ENCODE measurements around the gene PGPEP1.

The PGPEP1 gene

DNA sequence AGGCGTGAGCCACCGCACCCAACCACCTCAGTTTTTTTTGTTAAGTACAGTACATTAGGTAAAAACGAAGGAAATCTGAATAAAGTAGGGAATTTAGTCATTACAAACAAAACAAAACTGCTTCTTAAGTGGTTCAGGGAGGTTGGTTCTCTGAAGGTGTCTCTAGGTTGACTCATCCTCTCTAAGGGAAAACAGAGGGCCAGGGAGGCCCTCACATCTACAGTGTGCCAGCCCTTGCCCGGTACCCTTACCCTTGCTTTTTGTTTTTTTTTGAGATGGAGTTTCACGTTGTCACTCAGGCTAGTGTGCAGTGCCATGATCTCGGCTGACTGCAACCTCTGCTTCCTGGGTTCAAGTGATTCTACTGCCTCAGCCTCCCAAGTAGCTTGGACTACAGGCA is 41.8 kb upstream of the PGPEP1 start:
- Histone ChIP-seq H3K27me3 (ENCODE audit: control insufficient read depth in 1 of 2, insufficient read depth in 2 of 2, low read length in 2 of 2) (no peaks in the 10 kb centered on the region), H3K36me3 (ENCODE audit: control insufficient read depth in 2 of 2, insufficient read depth in 2 of 2, low read length in 2 of 2) (no peaks in the 10 kb centered on the region), H3K4me3 (ENCODE audit: low read length in 2 of 2) (no peak overlapping the region), H3K9ac (ENCODE audit: low read length in 2 of 2) (no peak overlapping the region), H3K4me1 (ENCODE audit: control insufficient read depth, insufficient read depth, low read length) (peaks cover 17% of the 10 kb centered on the region), H3K9me3 (ENCODE audit: control insufficient read depth in 2 of 2, low read length in 2 of 2) (peaks cover 0 to 3% of the 10 kb centered on the region in 2 donors), H3K27ac (ENCODE audit: low read length) (no peak overlapping the region)

DNA sequence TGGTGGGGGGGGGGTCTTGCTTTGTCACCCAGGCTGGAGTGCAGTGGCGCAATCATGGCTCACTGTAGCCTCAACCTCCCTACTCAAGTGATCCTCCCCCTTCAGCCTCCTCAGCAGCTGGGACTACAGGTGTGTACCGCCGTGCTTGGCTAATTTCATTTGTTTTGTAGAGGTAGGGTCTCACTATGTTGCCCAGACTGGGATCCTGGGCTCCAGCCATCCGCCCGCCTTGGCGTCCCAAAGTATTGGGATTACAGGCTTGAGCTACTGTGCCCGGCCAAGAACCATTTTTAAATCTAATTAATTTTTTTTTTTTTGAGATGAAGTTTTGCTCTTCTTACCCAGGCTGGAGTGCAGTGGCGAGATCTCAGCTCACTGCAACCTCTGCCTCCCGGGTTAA is 40.7 kb upstream of the PGPEP1 start:
- no peak overlapping the region for H3K4me3 ChIP-seq (ENCODE audit: low read length in 2 of 2)
- no peaks in the 10 kb centered on the region for H3K27me3 ChIP-seq (ENCODE audit: control insufficient read depth in 1 of 2, insufficient read depth in 2 of 2, low read length in 2 of 2)
- H3K27ac ChIP-seq (ENCODE audit: low read length): no peak overlapping the region
- no peak overlapping the region for H3K9ac ChIP-seq (ENCODE audit: low read length in 2 of 2)
- peaks cover 27% of the 10 kb centered on the region for H3K4me1 ChIP-seq (ENCODE audit: control insufficient read depth, insufficient read depth, low read length)
- H3K9me3 ChIP-seq (ENCODE audit: control insufficient read depth in 2 of 2, low read length in 2 of 2): peaks cover 0 to 3% of the 10 kb centered on the region in 2 donors
- no peaks in the 10 kb centered on the region for H3K36me3 ChIP-seq (ENCODE audit: control insufficient read depth in 2 of 2, insufficient read depth in 2 of 2, low read length in 2 of 2)

DNA sequence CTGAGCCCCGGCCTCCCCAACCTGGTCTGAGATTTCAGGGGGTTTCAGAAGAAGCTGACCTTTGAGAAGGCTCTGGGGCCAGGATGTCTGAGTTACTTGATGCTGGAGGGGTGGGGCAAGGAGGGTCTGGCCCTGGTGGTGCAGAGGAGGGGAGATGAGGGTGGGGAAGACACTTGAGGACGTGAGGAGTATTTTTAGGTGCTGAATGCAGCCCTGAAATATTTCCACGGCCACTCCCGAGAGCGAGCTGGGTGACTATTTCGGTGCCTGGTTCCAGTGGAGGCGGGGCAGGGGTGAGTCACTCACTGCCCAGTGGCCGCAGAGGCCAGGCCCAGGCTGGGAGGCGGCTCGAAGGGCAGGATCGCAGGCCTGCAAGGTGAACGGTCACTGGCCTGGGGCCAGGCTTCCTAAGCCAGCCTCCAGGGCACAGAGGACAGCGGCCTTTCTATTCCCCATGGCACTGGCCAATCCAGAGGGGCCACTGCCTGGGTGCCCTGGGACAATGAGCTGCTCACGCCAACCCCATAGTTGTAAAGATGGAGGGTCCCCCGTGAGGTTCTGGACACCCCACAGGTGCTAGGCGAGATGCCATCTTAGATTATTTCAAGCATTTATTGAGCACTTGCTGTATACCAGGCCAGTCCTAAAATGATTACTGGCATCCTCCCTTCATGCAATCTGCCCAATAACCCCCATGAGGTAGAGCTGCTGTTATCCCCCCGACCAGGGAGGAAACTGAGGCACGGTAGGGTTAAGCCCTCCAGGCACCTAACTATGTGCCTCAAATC is 39.3 kb upstream of the PGPEP1 start:
- peaks cover 41% of the 10 kb centered on the region for H3K4me1 ChIP-seq (ENCODE audit: control insufficient read depth, insufficient read depth, low read length)
- no peaks in the 10 kb centered on the region for H3K9me3 ChIP-seq (ENCODE audit: control insufficient read depth in 2 of 2, low read length in 2 of 2)
- H3K4me3 ChIP-seq (ENCODE audit: low read length in 2 of 2): no peak overlapping the region
- H3K27ac ChIP-seq (ENCODE audit: low read length): peak overlapping the region; percentile 41
- H3K9ac ChIP-seq (ENCODE audit: low read length in 2 of 2): peak overlapping the region in 1 of 2 donors; percentile 21
- H3K27me3 ChIP-seq (ENCODE audit: control insufficient read depth in 1 of 2, insufficient read depth in 2 of 2, low read length in 2 of 2): no peaks in the 10 kb centered on the region
- no peaks in the 10 kb centered on the region for H3K36me3 ChIP-seq (ENCODE audit: control insufficient read depth in 2 of 2, insufficient read depth in 2 of 2, low read length in 2 of 2)

DNA sequence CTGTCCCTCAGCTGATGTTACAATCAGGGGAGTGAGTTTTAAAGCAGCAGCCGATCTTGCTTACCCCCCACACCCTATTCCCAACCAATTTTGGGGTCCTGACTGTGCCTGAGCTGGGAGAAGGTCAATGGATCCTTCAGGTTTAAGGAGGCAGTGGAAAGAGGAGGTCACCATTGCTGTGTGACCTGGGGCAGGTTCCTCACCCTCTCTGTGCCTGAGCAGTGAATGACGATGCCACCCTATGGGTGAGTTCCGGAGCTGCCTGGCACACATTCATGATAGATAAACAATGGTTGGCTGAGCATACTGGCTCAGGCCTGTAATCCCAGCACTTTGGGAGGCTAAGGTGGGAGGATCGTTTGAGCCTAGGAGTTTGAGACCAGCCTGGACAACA is 38.7 kb upstream of the PGPEP1 start:
- H3K27ac ChIP-seq (ENCODE audit: low read length): peak overlapping the region; percentile 41
- no peaks in the 10 kb centered on the region for H3K27me3 ChIP-seq (ENCODE audit: control insufficient read depth in 1 of 2, insufficient read depth in 2 of 2, low read length in 2 of 2)
- H3K9ac ChIP-seq (ENCODE audit: low read length in 2 of 2): no peak overlapping the region
- no peak overlapping the region for H3K4me3 ChIP-seq (ENCODE audit: low read length in 2 of 2)
- peaks cover 45% of the 10 kb centered on the region for H3K4me1 ChIP-seq (ENCODE audit: control insufficient read depth, insufficient read depth, low read length)
- H3K9me3 ChIP-seq (ENCODE audit: control insufficient read depth in 2 of 2, low read length in 2 of 2): no peaks in the 10 kb centered on the region
- H3K36me3 ChIP-seq (ENCODE audit: control insufficient read depth in 2 of 2, insufficient read depth in 2 of 2, low read length in 2 of 2): no peaks in the 10 kb centered on the region

DNA sequence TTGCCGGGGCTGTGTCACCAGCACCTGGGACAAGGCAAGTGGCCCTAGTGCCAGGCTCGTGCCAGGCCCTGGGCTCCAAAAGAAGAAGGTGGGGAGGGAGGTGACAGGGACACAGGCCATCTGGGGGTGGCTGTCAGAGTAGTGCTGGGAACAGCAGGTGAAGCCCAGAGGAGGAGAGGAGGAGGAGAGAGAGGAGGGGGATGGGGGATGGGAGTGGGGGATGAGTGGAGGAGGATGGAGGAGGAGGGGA is 36.3 kb upstream of the PGPEP1 start:
- Histone ChIP-seq H3K4me3 (ENCODE audit: low read length in 2 of 2) (peak overlapping the region; percentile 66 to 72), H3K27ac (ENCODE audit: low read length) (peak overlapping the region; percentile 99), H3K4me1 (ENCODE audit: control insufficient read depth, insufficient read depth, low read length) (peaks cover 64% of the 10 kb centered on the region), H3K9ac (ENCODE audit: low read length in 2 of 2) (peak overlapping the region in 1 of 2 donors; percentile 96), H3K9me3 (ENCODE audit: control insufficient read depth in 2 of 2, low read length in 2 of 2) (no peaks in the 10 kb centered on the region), H3K36me3 (ENCODE audit: control insufficient read depth in 2 of 2, insufficient read depth in 2 of 2, low read length in 2 of 2) (no peaks in the 10 kb centered on the region), H3K27me3 (ENCODE audit: control insufficient read depth in 1 of 2, insufficient read depth in 2 of 2, low read length in 2 of 2) (no peaks in the 10 kb centered on the region)

DNA sequence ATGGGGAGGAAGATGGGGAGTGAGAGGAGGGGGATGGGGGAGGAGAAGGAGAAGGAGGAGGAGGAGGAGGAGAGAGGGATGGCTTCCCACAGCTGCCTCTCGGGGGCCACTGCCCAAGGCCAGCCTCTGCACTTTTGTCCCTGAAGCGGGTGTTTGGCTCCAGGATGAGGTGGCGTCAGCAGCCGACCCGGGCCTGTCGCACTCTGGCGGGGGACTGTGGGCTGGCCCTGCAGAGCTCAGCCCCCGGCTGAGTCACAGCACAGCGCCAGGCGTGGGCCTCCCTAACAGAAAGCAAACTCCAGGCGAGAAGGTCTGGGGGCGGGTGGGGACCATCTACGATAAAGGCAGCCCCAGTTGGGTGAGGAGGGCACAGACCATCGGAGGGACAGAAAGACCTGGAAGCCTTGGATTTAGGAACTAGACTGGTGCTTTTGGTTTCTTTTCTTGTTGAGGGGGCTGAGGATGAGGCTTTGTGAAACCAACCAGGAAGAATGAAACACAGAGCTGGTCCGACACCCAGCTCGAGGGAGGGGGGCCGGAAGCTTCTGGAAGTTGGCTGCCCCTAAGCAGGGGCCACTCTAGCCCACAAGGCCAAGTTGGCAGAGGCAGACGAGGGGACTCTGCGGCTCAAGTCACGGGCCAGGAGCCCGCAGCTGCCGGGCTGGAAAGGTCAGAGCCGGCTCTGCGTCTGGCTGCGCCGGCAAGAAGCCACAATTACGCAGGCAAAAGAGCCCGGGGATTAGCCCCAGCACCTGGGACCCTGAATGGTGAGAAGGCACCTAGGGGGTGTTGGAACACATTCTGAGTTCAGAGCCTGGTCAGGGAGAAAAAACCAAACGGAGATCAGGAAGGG is 35.7 kb upstream of the PGPEP1 start:
- H3K27ac ChIP-seq (ENCODE audit: low read length): peak overlapping the region; percentile 99
- no peaks in the 10 kb centered on the region for H3K9me3 ChIP-seq (ENCODE audit: control insufficient read depth in 2 of 2, low read length in 2 of 2)
- H3K36me3 ChIP-seq (ENCODE audit: control insufficient read depth in 2 of 2, insufficient read depth in 2 of 2, low read length in 2 of 2): no peaks in the 10 kb centered on the region
- peaks cover 65% of the 10 kb centered on the region for H3K4me1 ChIP-seq (ENCODE audit: control insufficient read depth, insufficient read depth, low read length)
- H3K4me3 ChIP-seq (ENCODE audit: low read length in 2 of 2): peak overlapping the region; percentile 66 to 72
- peak overlapping the region; percentile 89 to 96 for H3K9ac ChIP-seq (ENCODE audit: low read length in 2 of 2)
- H3K27me3 ChIP-seq (ENCODE audit: control insufficient read depth in 1 of 2, insufficient read depth in 2 of 2, low read length in 2 of 2): no peaks in the 10 kb centered on the region

DNA sequence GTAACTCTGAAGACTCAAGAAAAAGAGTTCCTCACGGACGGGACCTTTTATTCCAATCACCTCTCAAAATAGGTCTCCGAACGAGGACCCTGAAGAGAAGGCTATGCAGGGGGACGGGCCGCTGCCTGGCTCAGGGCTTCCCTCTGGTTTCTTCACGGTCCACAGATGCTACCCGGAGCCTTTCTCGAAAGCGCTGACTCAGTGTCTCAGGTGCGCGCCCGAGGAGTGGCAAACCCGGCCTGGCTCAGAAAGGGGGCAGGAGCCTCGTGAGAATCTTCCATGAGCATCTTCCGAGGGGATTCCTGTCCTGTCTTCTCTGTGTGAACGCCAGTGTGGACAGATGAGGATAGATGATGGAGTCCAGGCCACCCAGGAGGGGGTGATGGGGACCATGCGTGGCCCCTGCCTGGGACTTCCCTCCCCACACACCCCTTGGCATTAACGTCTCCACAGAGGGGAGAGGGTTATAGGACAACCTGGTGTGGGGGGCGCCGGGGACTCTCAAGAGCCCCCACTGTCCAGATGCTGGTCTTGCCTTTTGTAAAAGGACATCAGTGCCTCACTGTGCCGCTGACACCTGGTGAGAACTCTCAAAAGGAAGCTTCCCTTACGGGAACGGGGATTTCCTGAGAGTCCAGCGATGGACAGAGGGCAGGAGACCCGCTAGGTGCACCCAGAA is 34.0 kb upstream of the PGPEP1 start:
- peak overlapping the region in 1 of 2 donors; percentile 14 for H3K9ac ChIP-seq (ENCODE audit: low read length in 2 of 2)
- no peaks in the 10 kb centered on the region for H3K36me3 ChIP-seq (ENCODE audit: control insufficient read depth in 2 of 2, insufficient read depth in 2 of 2, low read length in 2 of 2)
- H3K27ac ChIP-seq (ENCODE audit: low read length): peak overlapping the region; percentile 99
- peak overlapping the region in 1 of 2 donors; percentile 29 for H3K4me3 ChIP-seq (ENCODE audit: low read length in 2 of 2)
- no peaks in the 10 kb centered on the region for H3K27me3 ChIP-seq (ENCODE audit: control insufficient read depth in 1 of 2, insufficient read depth in 2 of 2, low read length in 2 of 2)
- peaks cover 57% of the 10 kb centered on the region for H3K4me1 ChIP-seq (ENCODE audit: control insufficient read depth, insufficient read depth, low read length)
- no peaks in the 10 kb centered on the region for H3K9me3 ChIP-seq (ENCODE audit: control insufficient read depth in 2 of 2, low read length in 2 of 2)

DNA sequence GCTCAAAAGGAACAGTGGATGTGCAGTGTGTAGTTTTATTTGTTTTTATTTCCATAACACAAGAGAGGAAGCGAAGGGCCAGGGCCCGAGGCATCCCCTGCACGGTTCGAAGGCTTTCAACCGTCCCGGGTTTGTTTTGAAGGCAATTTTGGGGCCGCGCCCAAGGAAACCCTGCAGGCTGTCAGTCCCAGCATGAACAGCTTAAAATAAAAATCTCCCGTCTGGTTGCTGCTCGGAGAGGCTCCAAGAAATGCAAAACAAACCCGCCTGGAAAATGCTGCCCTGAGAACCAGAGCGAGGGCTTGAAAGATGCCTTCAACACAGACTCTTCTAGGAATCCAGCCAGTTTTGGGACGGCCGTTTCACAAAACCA is 33.5 kb upstream of the PGPEP1 start:
- no peaks in the 10 kb centered on the region for H3K27me3 ChIP-seq (ENCODE audit: control insufficient read depth in 1 of 2, insufficient read depth in 2 of 2, low read length in 2 of 2)
- peaks cover 54% of the 10 kb centered on the region for H3K4me1 ChIP-seq (ENCODE audit: control insufficient read depth, insufficient read depth, low read length)
- peak overlapping the region; percentile 99 for H3K27ac ChIP-seq (ENCODE audit: low read length)
- H3K4me3 ChIP-seq (ENCODE audit: low read length in 2 of 2): peak overlapping the region in 1 of 2 donors; percentile 29
- H3K36me3 ChIP-seq (ENCODE audit: control insufficient read depth in 2 of 2, insufficient read depth in 2 of 2, low read length in 2 of 2): no peaks in the 10 kb centered on the region
- no peaks in the 10 kb centered on the region for H3K9me3 ChIP-seq (ENCODE audit: control insufficient read depth in 2 of 2, low read length in 2 of 2)
- H3K9ac ChIP-seq (ENCODE audit: low read length in 2 of 2): peak overlapping the region in 1 of 2 donors; percentile 13

DNA sequence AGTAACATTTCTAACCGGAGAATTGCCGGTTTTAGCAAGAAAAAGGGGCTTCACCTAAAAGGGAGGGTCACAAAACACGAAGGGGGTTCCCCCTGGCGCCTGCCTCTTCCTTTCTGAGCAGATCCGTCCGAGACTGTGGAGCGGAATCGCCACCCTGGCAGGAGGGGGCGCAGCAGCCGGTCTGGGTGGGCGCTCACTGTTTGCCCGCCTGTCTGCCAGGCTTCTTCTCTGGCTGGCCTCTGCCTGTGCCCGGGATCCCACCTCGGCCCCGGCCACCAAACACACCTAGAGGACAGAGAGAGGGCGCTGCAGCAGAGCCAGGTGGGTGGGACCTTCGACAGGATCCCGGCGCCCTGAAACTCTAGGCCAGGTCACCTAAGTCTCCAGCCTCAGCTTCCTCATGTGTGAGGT is 33.1 kb upstream of the PGPEP1 start:
- H3K27ac ChIP-seq (ENCODE audit: low read length): peak overlapping the region; percentile 99
- H3K9ac ChIP-seq (ENCODE audit: low read length in 2 of 2): peak overlapping the region in 1 of 2 donors; percentile 13
- H3K4me3 ChIP-seq (ENCODE audit: low read length in 2 of 2): peak overlapping the region in 1 of 2 donors; percentile 22

DNA sequence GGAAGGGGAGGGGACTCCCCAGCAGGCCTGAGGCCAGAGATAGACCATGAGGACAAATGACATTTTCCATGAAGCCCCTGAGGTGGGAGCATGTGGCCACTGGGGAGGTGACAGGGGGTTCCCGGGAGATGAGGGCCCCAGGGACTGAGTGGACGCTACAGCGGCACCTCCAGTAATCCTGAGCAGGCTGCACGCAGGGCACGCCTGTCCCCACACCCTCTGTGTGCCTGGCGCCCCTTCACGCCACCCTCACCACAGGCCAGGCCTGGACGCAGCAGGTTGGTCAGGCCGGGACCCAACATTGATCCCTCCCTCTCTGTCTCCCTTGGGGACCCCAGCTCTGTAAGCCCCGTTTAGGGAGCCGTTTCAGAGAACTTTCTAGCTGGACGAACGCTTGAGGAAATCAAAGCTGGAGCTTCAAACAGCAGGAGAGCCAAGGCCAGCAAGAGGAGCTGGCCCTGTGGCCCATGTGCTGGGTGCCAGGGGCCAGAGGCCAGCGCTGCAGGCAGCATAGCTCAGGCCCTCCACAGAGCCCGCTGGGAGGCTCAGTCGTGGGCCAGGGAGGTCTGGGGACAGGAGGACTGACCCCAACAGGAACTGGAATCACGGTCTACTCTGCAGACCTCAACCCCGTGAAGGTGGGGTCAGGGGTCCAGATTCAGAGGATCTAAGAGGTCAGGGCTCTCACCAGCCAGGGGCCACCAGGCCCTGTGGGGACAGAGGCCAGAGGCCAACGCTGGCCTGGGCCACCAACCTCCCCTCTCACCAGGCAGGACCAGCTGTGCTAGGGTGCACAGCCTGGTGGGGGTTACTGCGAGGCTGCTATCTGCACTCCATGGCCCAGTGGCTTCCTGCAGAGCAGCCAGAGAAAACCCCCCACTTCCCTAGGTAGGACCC is 32.1 kb upstream of the PGPEP1 start:
- no peak overlapping the region for H3K9ac ChIP-seq (ENCODE audit: low read length in 2 of 2)
- H3K4me3 ChIP-seq (ENCODE audit: low read length in 2 of 2): no peak overlapping the region
- H3K36me3 ChIP-seq (ENCODE audit: control insufficient read depth in 2 of 2, insufficient read depth in 2 of 2, low read length in 2 of 2): peaks cover 0 to 3% of the 10 kb centered on the region in 2 donors
- peak overlapping the region; percentile 99 for H3K27ac ChIP-seq (ENCODE audit: low read length)
- H3K9me3 ChIP-seq (ENCODE audit: control insufficient read depth in 2 of 2, low read length in 2 of 2): no peaks in the 10 kb centered on the region
- peaks cover 51% of the 10 kb centered on the region for H3K4me1 ChIP-seq (ENCODE audit: control insufficient read depth, insufficient read depth, low read length)
- H3K27me3 ChIP-seq (ENCODE audit: control insufficient read depth in 1 of 2, insufficient read depth in 2 of 2, low read length in 2 of 2): no peaks in the 10 kb centered on the region

More for the DNA sequence above, 33.1 kb upstream of the PGPEP1 start:
- Histone ChIP-seq H3K36me3 (ENCODE audit: control insufficient read depth in 2 of 2, insufficient read depth in 2 of 2, low read length in 2 of 2) (peaks cover 0 to under 1% of the 10 kb centered on the region in 2 donors), H3K4me1 (ENCODE audit: control insufficient read depth, insufficient read depth, low read length) (peaks cover 54% of the 10 kb centered on the region), H3K9me3 (ENCODE audit: control insufficient read depth in 2 of 2, low read length in 2 of 2) (no peaks in the 10 kb centered on the region), H3K27me3 (ENCODE audit: control insufficient read depth in 1 of 2, insufficient read depth in 2 of 2, low read length in 2 of 2) (no peaks in the 10 kb centered on the region)

Data from stomach smooth muscle (tissue), 2 donors.